ENCODE data around the gene RTN4RL2.

DNA sequence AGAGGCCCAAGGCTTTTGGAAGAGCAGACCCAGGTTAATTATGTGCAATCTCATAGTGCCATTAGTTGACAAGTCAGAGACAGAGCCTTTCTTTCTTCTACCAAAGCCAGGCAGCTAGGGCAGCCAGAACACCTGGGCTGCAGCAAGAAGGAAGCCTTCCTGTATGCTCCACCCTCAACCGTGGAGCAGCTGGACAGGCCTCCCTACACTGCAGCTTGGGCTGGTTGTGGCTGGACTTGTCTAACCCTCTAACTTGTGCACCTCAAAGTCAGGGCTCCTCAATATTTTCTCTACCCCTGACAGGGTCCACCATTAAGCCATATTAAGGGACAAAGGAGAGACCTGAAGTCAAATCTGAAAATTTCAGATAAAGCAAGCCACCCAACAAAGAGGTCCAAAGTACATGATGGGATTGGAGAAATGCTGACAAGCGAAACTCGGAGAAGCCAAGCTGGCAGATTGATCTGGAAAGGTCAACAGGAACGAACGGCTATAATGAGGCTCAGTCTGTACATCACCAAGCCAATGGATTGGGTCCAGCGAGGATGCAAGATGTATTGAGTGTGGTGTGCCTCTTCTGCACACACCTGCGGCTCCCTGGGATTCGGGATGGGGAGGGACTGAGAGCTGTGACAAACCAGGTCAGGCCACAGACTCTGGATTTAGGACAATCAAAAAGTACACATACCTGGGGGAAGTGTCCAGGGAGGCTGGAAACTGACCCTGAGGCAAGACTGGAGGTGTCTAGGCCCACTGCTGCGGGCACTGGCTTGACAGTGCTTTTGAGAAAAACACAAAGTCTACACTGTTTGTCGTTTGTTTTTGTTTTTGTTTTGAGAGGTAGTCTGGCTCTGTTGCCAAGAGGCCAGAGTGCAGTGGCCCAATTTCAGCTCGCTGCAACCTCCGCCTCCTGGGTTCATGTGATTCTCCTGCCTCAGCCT, 21.7 kb upstream of the RTN4RL2 start:
- TF ChIP-seq CTCF (IDR thresholded peaks at IDR 0.05) (no peak), EP300 (IDR thresholded peaks at IDR 0.05) (no peak)
